ENCODE results near the gene HIVEP3.

HIVEP3 gene

GRCh38 chr1:41487126-41488039 is 431.3 kb downstream of the HIVEP3 start:
- DNase-seq = no peak

- peak; percentile 19 for DNase-seq
Observed at GRCh38 chr1:41486371-41487125, 432.2 kb downstream of the HIVEP3 start.

DNA sequence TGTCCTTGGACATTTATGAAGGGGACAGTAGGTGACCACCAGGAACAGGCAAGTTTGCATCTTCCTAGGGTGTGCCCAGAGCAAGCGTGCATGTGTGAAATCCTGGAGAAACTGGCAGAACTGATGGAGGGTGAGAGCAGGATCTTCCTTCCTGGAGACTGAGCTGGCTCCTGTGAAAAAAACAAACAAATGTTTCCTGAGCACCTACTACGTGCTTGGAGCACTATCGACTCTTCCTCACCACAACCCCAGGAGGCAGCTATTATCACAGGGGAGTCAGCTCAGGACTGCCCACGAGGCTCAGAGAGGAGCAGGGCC is 432.7 kb downstream of the HIVEP3 start:
- no peak for DNase-seq

GRCh38 chr1:41485605-41486004 is 433.1 kb downstream of the HIVEP3 start:
- DNase-seq = peak; percentile 18

GRCh38 chr1:41484402-41485241 is 434.1 kb downstream of the HIVEP3 start, which contains the start of gene EDN2:
Gene EDN2 (minus strand): TSS chr1:41484683. CDS start chr1:41484601, 82 bp downstream.
- no peak for DNase-seq

- no peak for DNase-seq
Observed at GRCh38 chr1:41483960-41484401, 434.7 kb downstream of the HIVEP3 start.

- DNase-seq = no peak
Observed at GRCh38 chr1:41483001-41483850, 435.5 kb downstream of the HIVEP3 start.

DNA sequence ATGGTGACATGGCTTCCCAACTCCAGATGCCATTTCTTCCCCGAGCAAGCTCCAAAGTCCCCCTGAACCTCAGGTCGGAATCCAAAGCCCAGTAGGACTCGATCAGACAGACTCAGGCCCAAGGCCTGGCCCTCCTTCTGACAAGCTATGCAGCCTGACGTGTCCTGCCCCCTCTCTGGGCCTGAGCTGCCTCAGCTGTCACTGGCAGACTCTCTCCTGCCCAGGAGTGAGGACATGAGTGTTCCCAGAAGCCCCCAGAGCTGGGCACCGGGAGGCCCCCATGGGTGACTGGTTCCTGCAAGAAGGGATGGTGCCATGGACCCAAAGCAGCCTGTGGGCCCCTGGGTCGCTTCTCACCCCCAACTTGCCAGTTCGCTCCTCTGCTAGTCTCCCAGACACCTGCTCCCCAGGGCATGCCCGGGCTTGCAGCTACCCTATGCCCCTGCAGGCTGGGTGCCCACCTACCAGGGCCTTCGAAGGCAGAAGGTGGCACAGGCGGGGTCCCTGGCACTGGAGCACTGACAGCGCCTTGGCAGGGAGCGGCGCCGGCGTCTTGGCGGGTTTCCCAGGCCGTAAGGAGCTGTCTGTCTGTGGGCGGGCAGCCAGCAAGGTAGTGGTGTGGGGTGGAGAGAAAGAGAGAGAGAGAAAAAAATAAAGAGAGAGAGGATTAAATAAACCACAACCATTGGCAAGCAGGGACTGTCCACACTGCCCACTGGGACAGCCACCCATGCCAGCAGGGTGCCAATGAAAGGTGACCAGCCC is 436.5 kb downstream of the HIVEP3 start:
- DNase-seq = no peak

- no peak for DNase-seq
Observed at GRCh38 chr1:41481109-41481775, 437.5 kb downstream of the HIVEP3 start.

- no peak for DNase-seq
Observed at GRCh38 chr1:41480204-41481108, 438.3 kb downstream of the HIVEP3 start.

DNA sequence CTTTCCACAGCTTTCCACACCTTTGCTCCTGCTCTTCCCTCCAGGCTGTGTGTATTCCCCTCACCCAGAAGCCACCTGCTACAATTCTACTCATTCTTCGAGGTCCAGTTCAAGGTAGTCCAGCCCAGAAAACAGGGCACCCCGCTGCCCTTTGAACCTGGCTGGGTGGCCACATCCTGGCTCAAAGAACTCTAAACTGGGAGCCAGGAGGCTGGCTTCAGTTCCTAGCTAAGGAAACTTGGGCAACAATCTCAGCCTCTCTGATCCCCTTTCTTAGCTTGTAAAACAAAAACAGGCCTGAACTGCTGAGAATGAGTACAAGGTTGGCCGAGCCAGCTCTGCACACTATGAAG is 438.9 kb downstream of the HIVEP3 start:
- DNase-seq = no peak

GRCh38 chr1:41479000-41479807 is 439.5 kb downstream of the HIVEP3 start:
- DNase-seq = no peak

GRCh38 chr1:41478118-41478748 is 440.5 kb downstream of the HIVEP3 start:
- no peak for DNase-seq

GRCh38 chr1:41476807-41477361 is 441.8 kb downstream of the HIVEP3 start:
- no peak for DNase-seq

GRCh38 chr1:41475859-41476567 is 442.7 kb downstream of the HIVEP3 start:
- no peak for DNase-seq

DNA sequence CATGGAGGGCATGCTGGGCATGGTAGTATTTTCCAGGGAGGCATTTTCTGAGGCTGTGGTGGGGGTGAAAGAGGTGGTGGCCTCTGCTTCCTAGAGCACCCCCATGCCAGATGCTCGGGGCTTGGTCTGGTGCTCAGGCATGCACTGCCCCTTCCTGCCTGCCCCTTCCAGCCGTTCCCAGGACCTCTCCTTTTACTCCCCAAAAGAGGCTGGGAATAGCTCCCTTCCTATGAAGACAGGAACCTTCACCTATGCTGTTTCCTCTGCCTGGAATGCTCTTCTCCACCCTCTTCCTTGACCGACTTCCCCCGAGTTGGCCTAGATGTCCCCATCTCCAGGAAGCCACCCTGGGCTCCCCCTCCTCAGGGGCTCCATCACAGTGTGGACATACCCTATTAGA is 443.4 kb downstream of the HIVEP3 start:
- DNase-seq = no peak
